HCT116 (cell line): ENCODE measurements around the gene CYP2B6.
"Not testable (repeated sequence)": the region's sequence is repeated elsewhere in the genome, so short reads cannot be mapped to it uniquely, and the experiment has no call there.

ENCODE experiments used
- CBX3 ChIP-seq: IDR thresholded peaks from 2 replicates; pipeline ENCODE4 v1.6.1; 2012; ENCODE audit warnings: low read depth
- CEBPB ChIP-seq: IDR thresholded peaks from 2 replicates; pipeline ENCODE4 v1.6.1; 2012; ENCODE audit warnings: low read depth
- ELF1 ChIP-seq: IDR thresholded peaks from 2 replicates; pipeline ENCODE4 v1.6.1; 2012; ENCODE audit warnings: low read depth, borderline replicate concordance
- EZH2 ChIP-seq: fragments of 200-600 bp; sonication (generic); IDR thresholded peaks from 2 replicates; pipeline ENCODE4 v1.6.1; 2017; ENCODE audit warnings: antibody characterized with exemption, mixed run types
- EZH2phosphoT487 ChIP-seq: fragments of 200-600 bp; IDR thresholded peaks from 2 replicates; pipeline ENCODE4 v1.6.1; 2018; ENCODE audit warnings: antibody characterized with exemption, borderline replicate concordance
- FOSL1 ChIP-seq: IDR thresholded peaks from 2 replicates; pipeline ENCODE4 v1.6.1; 2012; ENCODE audit warnings: low read depth
- JUND ChIP-seq: IDR thresholded peaks from 2 replicates; pipeline ENCODE4 v1.6.1; 2012
- POLR2A ChIP-seq: IDR thresholded peaks from 2 replicates; pipeline ENCODE4 v1.7.0; 2011; ENCODE audit warnings: borderline replicate concordance; ENCODE audit not compliant: insufficient read depth, insufficient read length; ENCODE audit errors: extremely low read depth
- YY1 ChIP-seq: IDR thresholded peaks from 2 replicates; pipeline ENCODE4 v1.6.1; 2011; ENCODE audit warnings: low read length, low read depth, moderate library complexity, mild to moderate bottlenecking; ENCODE audit not compliant: insufficient replicate concordance; ENCODE audit errors: extremely low read depth
- ZNF274 ChIP-seq: fragments of 200-500 bp; sonication (Bioruptor generic); IDR thresholded peaks from 2 replicates; pipeline ENCODE4 v1.6.1; 2014; ENCODE audit warnings: mild to moderate bottlenecking, low read depth, low read length, inconsistent platforms
- TF ChIP-seq, protein P1 (sequence below): IDR thresholded peaks from 2 replicates; pipeline ENCODE4 v1.6.1; 2012
- TF ChIP-seq, protein P2 (sequence below), 3 experiments: fragments of 200-600 bp in 1 of 3; sonication (generic) in 1 of 3; IDR thresholded peaks in 2 of 3; conservative IDR thresholded peaks in 1 of 3; 2 replicates each; pipeline ENCODE4 v1.5.1; 2012 to 2017; ENCODE audit warnings: low read depth in 2 of 3, low read length in 2 of 3, antibody characterized with exemption in 1 of 3, borderline replicate concordance in 1 of 3, control low read depth in 1 of 3, mild to moderate bottlenecking in 1 of 3, mixed read lengths in 1 of 3, mixed run types in 1 of 3, moderate library complexity in 1 of 3; ENCODE audit not compliant: insufficient read depth in 1 of 3
- TF ChIP-seq, protein P3 (sequence below): IDR thresholded peaks from 2 replicates; pipeline ENCODE4 v1.6.1; 2012

DNA sequence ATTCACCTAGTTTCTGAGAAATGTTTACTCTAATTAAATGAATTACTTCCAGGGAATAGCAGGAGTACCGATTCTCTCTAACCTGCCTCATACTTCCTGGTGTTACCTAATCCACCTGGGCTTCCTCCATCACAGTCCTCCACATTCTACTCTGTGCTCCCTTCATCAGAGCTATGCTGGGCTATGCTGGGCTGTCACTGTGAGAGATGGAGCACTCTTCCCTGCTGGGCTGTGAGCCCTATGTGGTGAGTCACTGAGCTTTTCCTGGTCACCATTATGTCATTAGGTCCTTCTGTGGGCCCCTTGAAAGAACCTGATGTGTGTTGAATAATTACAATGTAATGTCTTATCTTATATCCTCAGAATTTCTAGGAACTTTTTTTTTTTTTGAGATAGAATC, 54.0 kb downstream of the CYP2B6 start:
- TF ChIP-seq ZNF274, EZH2phosphoT487, POLR2A, CEBPB, JUND, CBX3, EZH2, YY1, ELF1: not testable (repeated sequence)
- TF ChIP-seq, protein P1, sequence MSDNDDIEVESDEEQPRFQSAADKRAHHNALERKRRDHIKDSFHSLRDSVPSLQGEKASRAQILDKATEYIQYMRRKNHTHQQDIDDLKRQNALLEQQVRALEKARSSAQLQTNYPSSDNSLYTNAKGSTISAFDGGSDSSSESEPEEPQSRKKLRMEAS, result not testable (repeated sequence)
- TF ChIP-seq, protein P2, sequence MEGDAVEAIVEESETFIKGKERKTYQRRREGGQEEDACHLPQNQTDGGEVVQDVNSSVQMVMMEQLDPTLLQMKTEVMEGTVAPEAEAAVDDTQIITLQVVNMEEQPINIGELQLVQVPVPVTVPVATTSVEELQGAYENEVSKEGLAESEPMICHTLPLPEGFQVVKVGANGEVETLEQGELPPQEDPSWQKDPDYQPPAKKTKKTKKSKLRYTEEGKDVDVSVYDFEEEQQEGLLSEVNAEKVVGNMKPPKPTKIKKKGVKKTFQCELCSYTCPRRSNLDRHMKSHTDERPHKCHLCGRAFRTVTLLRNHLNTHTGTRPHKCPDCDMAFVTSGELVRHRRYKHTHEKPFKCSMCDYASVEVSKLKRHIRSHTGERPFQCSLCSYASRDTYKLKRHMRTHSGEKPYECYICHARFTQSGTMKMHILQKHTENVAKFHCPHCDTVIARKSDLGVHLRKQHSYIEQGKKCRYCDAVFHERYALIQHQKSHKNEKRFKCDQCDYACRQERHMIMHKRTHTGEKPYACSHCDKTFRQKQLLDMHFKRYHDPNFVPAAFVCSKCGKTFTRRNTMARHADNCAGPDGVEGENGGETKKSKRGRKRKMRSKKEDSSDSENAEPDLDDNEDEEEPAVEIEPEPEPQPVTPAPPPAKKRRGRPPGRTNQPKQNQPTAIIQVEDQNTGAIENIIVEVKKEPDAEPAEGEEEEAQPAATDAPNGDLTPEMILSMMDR (IDR thresholded peaks at IDR 0.05 in 2 of 3, conservative IDR thresholded peaks at IDR 0.05 in 1 of 3; ENCODE audit: borderline replicate concordance in 1 of 3, insufficient read depth in 1 of 3, low read depth in 2 of 3, low read length in 2 of 3), result not testable (repeated sequence)
- TF ChIP-seq, protein P3, sequence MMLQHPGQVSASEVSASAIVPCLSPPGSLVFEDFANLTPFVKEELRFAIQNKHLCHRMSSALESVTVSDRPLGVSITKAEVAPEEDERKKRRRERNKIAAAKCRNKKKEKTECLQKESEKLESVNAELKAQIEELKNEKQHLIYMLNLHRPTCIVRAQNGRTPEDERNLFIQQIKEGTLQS, result not testable (repeated sequence)
- TF ChIP-seq FOSL1, result 0 out of 2 replicates have a peak, but pooled peaks have one; percentile 9
